ENCODE results near the gene DPM2.

Gene DPM2

GRCh38 chr9:127938298-127938690 lies 640 bp upstream of the DPM2 start:
- peak overlapping the region in 1 of 2 experiments; percentile 91; a peak in 1 of 4 replicates for H3K4me3 ChIP-seq (ENCODE audit: low read depth in 1 of 2, low read length in 2 of 2)
- TF ChIP-seq CTCF (IDR thresholded peaks at IDR 0.05; ENCODE audit: borderline replicate concordance, extremely low read depth, low read length, poor library complexity, severe bottlenecking) (no peak), EZH2 (IDR thresholded peaks at IDR 0.05; ENCODE audit: borderline replicate concordance, low read depth, low read length, severe bottlenecking) (no peak)
- peaks cover 33% of the 10 kb centered on the region for H3K36me3 ChIP-seq (ENCODE audit: insufficient read depth, low read length)
- H2AFZ ChIP-seq (ENCODE audit: low read depth, low read length) = peak overlapping the region; percentile 83
- DNase-seq (no peak), ATAC-seq (ENCODE audit: insufficient read depth, low read depth) (no peak)
- H3K9me3 ChIP-seq (ENCODE audit: insufficient read depth, low read length, severe bottlenecking) = no peaks in the 10 kb centered on the region
- peak overlapping the region; percentile 74 for H3K4me2 ChIP-seq (ENCODE audit: insufficient read depth, low read length)
- H3K4me1 ChIP-seq (ENCODE audit: insufficient read depth, low read length) = peaks cover 37% of the 10 kb centered on the region
- peak overlapping the region; percentile 74 for H3K9ac ChIP-seq (ENCODE audit: low read depth, low read length)
- H3K79me2 ChIP-seq (ENCODE audit: insufficient read depth, low read length) = peaks cover 35% of the 10 kb centered on the region
- peaks cover 28% of the 10 kb centered on the region for H4K20me1 ChIP-seq (ENCODE audit: insufficient read depth, low read length)
- H3K27me3 ChIP-seq (ENCODE audit: insufficient read depth, low read length, poor library complexity) = no peaks in the 10 kb centered on the region
- H3K27ac ChIP-seq (ENCODE audit: low read length) = peak overlapping the region; percentile 65

- H3K27me3 ChIP-seq (ENCODE audit: insufficient read depth, low read length, poor library complexity) = no peaks in the 10 kb centered on the region
Measured at GRCh38 chr9:127937056-127937387, 632 bp downstream of the DPM2 start.

GRCh38 chr9:127936347-127936852 lies 1.3 kb downstream of the DPM2 start:
- Histone ChIP-seq H3K4me1 (ENCODE audit: insufficient read depth, low read length) (peaks cover 37% of the 10 kb centered on the region), H3K27ac (ENCODE audit: low read length) (peak overlapping the region; percentile 86), H3K36me3 (ENCODE audit: insufficient read depth, low read length) (peaks cover 26% of the 10 kb centered on the region), H3K27me3 (ENCODE audit: insufficient read depth, low read length, poor library complexity) (no peaks in the 10 kb centered on the region), H4K20me1 (ENCODE audit: insufficient read depth, low read length) (peaks cover 32% of the 10 kb centered on the region), H2AFZ (ENCODE audit: low read depth, low read length) (no peak overlapping the region), H3K9ac (ENCODE audit: low read depth, low read length) (peak overlapping the region; percentile 74), H3K4me3 (ENCODE audit: low read depth in 1 of 2, low read length in 2 of 2) (peak overlapping the region; percentile 85 to 91; a peak in 3 of 4 replicates), H3K4me2 (ENCODE audit: insufficient read depth, low read length) (peak overlapping the region; percentile 74), H3K9me3 (ENCODE audit: insufficient read depth, low read length, severe bottlenecking) (no peaks in the 10 kb centered on the region), H3K79me2 (ENCODE audit: insufficient read depth, low read length) (peaks cover 38% of the 10 kb centered on the region)
- DNase-seq (no peak), ATAC-seq (ENCODE audit: insufficient read depth, low read depth) (no peak)
- TF ChIP-seq CTCF (IDR thresholded peaks at IDR 0.05; ENCODE audit: borderline replicate concordance, extremely low read depth, low read length, poor library complexity, severe bottlenecking) = no peak

More at GRCh38 chr9:127937056-127937387, 632 bp downstream of the DPM2 start:
- Histone ChIP-seq H3K27ac (ENCODE audit: low read length) (peak overlapping the region; percentile 86), H3K4me2 (ENCODE audit: insufficient read depth, low read length) (peak overlapping the region; percentile 74), H3K4me3 (ENCODE audit: low read depth in 1 of 2, low read length in 2 of 2) (peak overlapping the region; percentile 85 to 91), H3K4me1 (ENCODE audit: insufficient read depth, low read length) (peaks cover 37% of the 10 kb centered on the region), H3K9ac (ENCODE audit: low read depth, low read length) (peak overlapping the region; percentile 74), H3K9me3 (ENCODE audit: insufficient read depth, low read length, severe bottlenecking) (no peaks in the 10 kb centered on the region), H2AFZ (ENCODE audit: low read depth, low read length) (peak overlapping the region; percentile 83), H3K36me3 (ENCODE audit: insufficient read depth, low read length) (peaks cover 26% of the 10 kb centered on the region), H4K20me1 (ENCODE audit: insufficient read depth, low read length) (peaks cover 32% of the 10 kb centered on the region), H3K79me2 (ENCODE audit: insufficient read depth, low read length) (peaks cover 38% of the 10 kb centered on the region)
- DNase-seq = no peak
- TF ChIP-seq EZH2 (IDR thresholded peaks at IDR 0.05; ENCODE audit: borderline replicate concordance, low read depth, low read length, severe bottlenecking) (no peak), CTCF (IDR thresholded peaks at IDR 0.05; ENCODE audit: borderline replicate concordance, extremely low read depth, low read length, poor library complexity, severe bottlenecking) (no peak)
- ATAC-seq (ENCODE audit: insufficient read depth, low read depth) = no peak

Data from DND-41 (cell line).